H9 (cell line): Measurements from ENCODE around the gene GIT1. TPM values are rescaled to one million over a fixed set of nuclear protein-coding genes. Genes with fewer than 3 reads are reported as not detected.

Source experiments
- DNase-seq: peaks from one replicate; pipeline ENCODE4 v3.0.0-alpha.2; 2017
- H2AFZ ChIP-seq: one replicate; pipeline ENCODE4 v1.6.1; 2013; ENCODE audit warnings: mild to moderate bottlenecking, low read length, control low read depth, moderate library complexity
- H2AK5ac ChIP-seq: 2 replicates; pipeline ENCODE4 v1.6.1; 2013; ENCODE audit warnings: low read length, control low read depth, mixed read lengths; ENCODE audit not compliant: insufficient read length
- H2BK120ac ChIP-seq: one replicate; pipeline ENCODE4 v1.6.1; 2013; ENCODE audit warnings: low read depth, mild to moderate bottlenecking, low read length, control low read depth, inconsistent platforms; ENCODE audit not compliant: poor library complexity, severe bottlenecking
- H2BK12ac ChIP-seq: 2 replicates; pipeline ENCODE4 v1.6.1; 2013; ENCODE audit warnings: low read length, control low read depth, mixed read lengths, low read depth; ENCODE audit not compliant: insufficient read length
- H2BK15ac ChIP-seq: 2 replicates; pipeline ENCODE4 v1.6.1; 2013; ENCODE audit warnings: low read depth, low read length, control low read depth
- H2BK20ac ChIP-seq: one replicate; pipeline ENCODE4 v1.6.1; 2013; ENCODE audit warnings: low read depth, mild to moderate bottlenecking, low read length, control low read depth, inconsistent platforms; ENCODE audit not compliant: poor library complexity, severe bottlenecking
- H2BK5ac ChIP-seq: 2 replicates; pipeline ENCODE4 v1.6.1; 2013; ENCODE audit warnings: low read length, control low read depth, mixed read lengths; ENCODE audit not compliant: insufficient read length
- H3K14ac ChIP-seq: 2 replicates; pipeline ENCODE4 v1.6.1; 2013; ENCODE audit warnings: low read length, control low read depth; ENCODE audit not compliant: insufficient read depth
- H3K18ac ChIP-seq: 2 replicates; pipeline ENCODE4 v1.6.1; 2013; ENCODE audit warnings: low read depth, mild to moderate bottlenecking, mixed read lengths, low read length, control low read depth; ENCODE audit not compliant: insufficient read length
- H3K23ac ChIP-seq: 2 replicates; pipeline ENCODE4 v1.6.1; 2013; ENCODE audit warnings: low read length, control low read depth, mixed read lengths, low read depth; ENCODE audit not compliant: insufficient read length
- H3K23me2 ChIP-seq: 2 replicates; pipeline ENCODE4 v1.6.1; 2013; ENCODE audit warnings: low read depth, mild to moderate bottlenecking, mixed read lengths, low read length, control low read depth; ENCODE audit not compliant: insufficient read length, poor library complexity, severe bottlenecking
- H3K27ac ChIP-seq: 2 replicates; pipeline ENCODE4 v1.5.1; 2013; ENCODE audit warnings: low read length, control low read depth, mixed read lengths, low read depth; ENCODE audit not compliant: insufficient read length
- H3K27me3 ChIP-seq: 2 replicates; pipeline ENCODE4 v1.6.1; 2013; ENCODE audit warnings: low read length, control low read depth, inconsistent platforms; ENCODE audit not compliant: insufficient read depth
- H3K4ac ChIP-seq: 2 replicates; pipeline ENCODE4 v1.6.1; 2013; ENCODE audit warnings: low read depth, mild to moderate bottlenecking, control low read depth, inconsistent platforms, low read length, moderate library complexity
- H3K4me1 ChIP-seq: 2 replicates; pipeline ENCODE4 v1.6.1; 2013; ENCODE audit warnings: low read length, control low read depth, inconsistent platforms; ENCODE audit not compliant: insufficient read depth
- H3K4me2 ChIP-seq: 2 replicates; pipeline ENCODE4 v1.6.1; 2013; ENCODE audit warnings: low read length, control low read depth, mixed read lengths; ENCODE audit not compliant: insufficient read length, insufficient read depth
- H3K56ac ChIP-seq: 2 replicates; pipeline ENCODE4 v1.6.1; 2013; ENCODE audit warnings: low read depth, mild to moderate bottlenecking, mixed read lengths, low read length, control low read depth; ENCODE audit not compliant: insufficient read length
- H3K79me1 ChIP-seq: 2 replicates; pipeline ENCODE4 v1.6.1; 2013; ENCODE audit warnings: low read depth, mild to moderate bottlenecking, moderate library complexity, low read length, control low read depth, inconsistent platforms; ENCODE audit not compliant: insufficient read depth, poor library complexity, severe bottlenecking
- H3K79me2 ChIP-seq: 2 replicates; pipeline ENCODE4 v1.6.1; 2013; ENCODE audit warnings: low read length, control low read depth, inconsistent platforms; ENCODE audit not compliant: insufficient read depth
- H3K9ac ChIP-seq: 2 replicates; pipeline ENCODE4 v1.6.1; 2013; ENCODE audit warnings: low read length, control low read depth, mixed read lengths; ENCODE audit not compliant: insufficient read length; ENCODE audit errors: extremely low read depth
- H3K9me3 ChIP-seq: one replicate; pipeline ENCODE4 v1.6.1; 2013; ENCODE audit warnings: low read depth, low read length, inconsistent platforms; ENCODE audit not compliant: control insufficient read depth
- H3T11ph ChIP-seq: one replicate; pipeline ENCODE4 v1.6.1; 2013; ENCODE audit warnings: mild to moderate bottlenecking, low read length, control low read depth, inconsistent platforms
- H4K20me1 ChIP-seq: one replicate; pipeline ENCODE4 v1.6.1; 2013; ENCODE audit not compliant: control insufficient read depth, insufficient read length, insufficient read depth
- H4K5ac ChIP-seq: 2 replicates; pipeline ENCODE4 v1.6.1; 2013; ENCODE audit warnings: low read depth, mild to moderate bottlenecking, mixed read lengths, low read length, control low read depth; ENCODE audit not compliant: insufficient read length
- H4K8ac ChIP-seq: replicated peaks from 2 replicates; pipeline ENCODE4 v1.6.1; 2013; ENCODE audit warnings: low read length, control low read depth, mixed read lengths, low read depth; ENCODE audit not compliant: insufficient read length
- H4K91ac ChIP-seq: 2 replicates; pipeline ENCODE4 v1.6.1; 2013; ENCODE audit warnings: low read depth, mild to moderate bottlenecking, moderate library complexity, mixed read lengths, low read length, control low read depth; ENCODE audit not compliant: insufficient read length
- H3K27ac Mint-ChIP-seq, 3 experiments: 2 replicates in 2 of 3; 3 replicates in 1 of 3; pipeline ENCODE4 v1.8.0; 2020 to 2021; ENCODE audit warnings: mixed read lengths in 3 of 3, mild to moderate bottlenecking in 1 of 3, moderate library complexity in 1 of 3
- H3K27me3 Mint-ChIP-seq: 2 replicates; pipeline ENCODE4 v1.8.0; 2021; ENCODE audit warnings: low read depth, mild to moderate bottlenecking, moderate library complexity, mixed read lengths
- H3K36me3 Mint-ChIP-seq, 3 experiments: 2 replicates in 2 of 3; 3 replicates in 1 of 3; pipeline ENCODE4 v1.8.0; 2020 to 2021; ENCODE audit warnings: low read depth in 3 of 3, mixed read lengths in 3 of 3; ENCODE audit not compliant: insufficient read depth in 1 of 3
- H3K4me1 Mint-ChIP-seq, 2 experiments: 2 replicates each; pipeline ENCODE4 v1.8.0; 2020; ENCODE audit warnings: mixed read lengths in 2 of 2
- H3K4me3 Mint-ChIP-seq, 2 experiments: 2 replicates in 1 of 2; 3 replicates in 1 of 2; pipeline ENCODE4 v1.8.0; 2020 to 2021; ENCODE audit warnings: mild to moderate bottlenecking in 2 of 2, mixed read lengths in 2 of 2, moderate library complexity in 1 of 2
- H3K9me3 Mint-ChIP-seq, 2 experiments: 2 replicates in 1 of 2; 3 replicates in 1 of 2; pipeline ENCODE4 v1.8.0; 2020; ENCODE audit warnings: mild to moderate bottlenecking in 2 of 2, mixed read lengths in 2 of 2, moderate library complexity in 1 of 2
- WGBS: extraction: QIAGEN DNeasy Blood & Tissue Kit; methylation state at CpG from one replicate; pipeline ENCODE4 v1.1.7; 2013; ENCODE audit warnings: missing lambda C conversion rate, low lambda C conversion rate, mixed read lengths; ENCODE audit not compliant: insufficient read length; ENCODE audit errors: extremely low coverage; 5-methylcytosine and 5-hydroxymethylcytosine counted together
- total RNA-seq: library from RNA; stranded (reverse); gene quantifications from 2 replicates; pipeline ENCODE4 v1.2.1, GENCODE V29; 2021
- TF ChIP-seq, protein P1 (sequence below): fragments of 200-600 bp; sonication (generic); conservative IDR thresholded peaks from 3 replicates; pipeline ENCODE4 v1.8.0; 2021; ENCODE audit warnings: antibody characterized with exemption, mild to moderate bottlenecking

GIT1 gene
- total RNA-seq, 1 experiment from 2014 or later = 47.4 TPM

DNA sequence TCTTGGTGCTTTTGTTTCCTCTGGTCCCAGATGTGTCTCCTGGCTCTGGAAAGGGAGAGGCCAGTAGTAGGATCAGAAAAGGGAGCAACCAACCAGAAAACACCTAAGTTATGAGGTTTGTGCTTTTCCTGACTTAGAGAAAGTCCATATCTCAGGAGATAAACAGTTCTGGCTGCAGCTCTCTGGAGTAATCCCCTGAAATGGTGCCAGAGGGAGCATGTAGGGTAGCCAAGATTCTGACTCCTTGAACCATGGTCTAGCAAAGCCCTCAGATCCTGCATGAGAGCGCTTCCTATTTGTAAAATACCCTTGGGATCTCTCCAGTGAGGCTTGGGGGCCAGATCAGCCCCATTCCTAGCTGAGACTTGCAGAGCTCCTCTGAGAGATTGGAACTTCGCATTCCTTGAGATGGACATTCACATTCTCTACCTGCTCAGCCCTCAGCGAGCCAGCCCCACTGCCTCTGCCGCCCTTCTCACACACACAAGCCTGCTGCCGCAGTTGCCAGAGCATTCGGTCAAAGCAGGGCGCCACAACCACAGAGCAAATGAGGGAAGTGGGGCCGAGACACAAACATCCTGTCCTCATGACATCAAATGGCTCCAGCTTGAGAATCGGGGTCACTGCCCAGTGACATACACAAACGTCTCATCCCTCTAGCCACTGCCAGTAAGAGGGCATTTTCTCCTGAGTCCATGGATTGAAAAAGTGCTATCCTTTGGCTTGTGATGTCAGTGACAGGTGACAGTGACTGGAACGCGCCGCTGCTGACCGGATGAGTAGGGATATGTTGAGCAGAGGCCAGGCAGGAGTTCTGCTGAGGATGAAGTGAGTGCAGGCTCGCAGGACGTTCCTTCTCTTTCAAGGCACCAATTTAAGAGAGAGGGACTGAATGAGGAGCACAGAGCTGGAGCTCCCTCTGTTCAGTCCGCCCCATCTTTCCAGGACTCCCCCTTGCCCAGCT, 27.6 kb downstream of the GIT1 start:
- H3T11ph ChIP-seq = no peak overlapping the region
- Mint-ChIP-seq H3K27me3 (peaks cover 35% of the 10 kb centered on the region), H3K36me3 (no peaks in the 10 kb centered on the region; a peak in 1 of 7 replicates), H3K27ac (no peak overlapping the region; a peak in 1 of 7 replicates), H3K4me1 (peaks cover 5 to 8% of the 10 kb centered on the region in 2 experiments), H3K4me3 (no peak overlapping the region), H3K9me3 (no peaks in the 10 kb centered on the region)
- no peak overlapping the region for H4K5ac ChIP-seq
- H2AK5ac ChIP-seq = no peak overlapping the region
- H4K91ac ChIP-seq = no peak overlapping the region
- H2BK120ac ChIP-seq = no peak overlapping the region
- no peak overlapping the region for H2BK5ac ChIP-seq
- H3K79me2 ChIP-seq = no peaks in the 10 kb centered on the region
- H3K4me2 ChIP-seq = no peak overlapping the region
- no peak overlapping the region for H4K8ac ChIP-seq
- H3K14ac ChIP-seq = no peak overlapping the region
- DNase-seq = peak; percentile 33
- H2BK20ac ChIP-seq = no peak overlapping the region
- H3K9ac ChIP-seq = no peak overlapping the region
- H3K23ac ChIP-seq = no peak overlapping the region
- H2AFZ ChIP-seq = no peak overlapping the region
- H3K18ac ChIP-seq = no peak overlapping the region
- no CpG with 5 or more reads among the region's 17 CpGs for WGBS
- no peaks in the 10 kb centered on the region for H3K9me3 ChIP-seq
- H2BK15ac ChIP-seq = no peak overlapping the region
- H3K23me2 ChIP-seq = no peaks in the 10 kb centered on the region
- no peaks in the 10 kb centered on the region for H3K4me1 ChIP-seq
- no peak overlapping the region for H3K27ac ChIP-seq
- H3K56ac ChIP-seq = no peak overlapping the region
- peaks cover 8% of the 10 kb centered on the region; the same call in 1 of the 2 replicates for H3K27me3 ChIP-seq
- H4K20me1 ChIP-seq = no peaks in the 10 kb centered on the region
- H2BK12ac ChIP-seq = no peak overlapping the region
- TF ChIP-seq, protein P1, sequence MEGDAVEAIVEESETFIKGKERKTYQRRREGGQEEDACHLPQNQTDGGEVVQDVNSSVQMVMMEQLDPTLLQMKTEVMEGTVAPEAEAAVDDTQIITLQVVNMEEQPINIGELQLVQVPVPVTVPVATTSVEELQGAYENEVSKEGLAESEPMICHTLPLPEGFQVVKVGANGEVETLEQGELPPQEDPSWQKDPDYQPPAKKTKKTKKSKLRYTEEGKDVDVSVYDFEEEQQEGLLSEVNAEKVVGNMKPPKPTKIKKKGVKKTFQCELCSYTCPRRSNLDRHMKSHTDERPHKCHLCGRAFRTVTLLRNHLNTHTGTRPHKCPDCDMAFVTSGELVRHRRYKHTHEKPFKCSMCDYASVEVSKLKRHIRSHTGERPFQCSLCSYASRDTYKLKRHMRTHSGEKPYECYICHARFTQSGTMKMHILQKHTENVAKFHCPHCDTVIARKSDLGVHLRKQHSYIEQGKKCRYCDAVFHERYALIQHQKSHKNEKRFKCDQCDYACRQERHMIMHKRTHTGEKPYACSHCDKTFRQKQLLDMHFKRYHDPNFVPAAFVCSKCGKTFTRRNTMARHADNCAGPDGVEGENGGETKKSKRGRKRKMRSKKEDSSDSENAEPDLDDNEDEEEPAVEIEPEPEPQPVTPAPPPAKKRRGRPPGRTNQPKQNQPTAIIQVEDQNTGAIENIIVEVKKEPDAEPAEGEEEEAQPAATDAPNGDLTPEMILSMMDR = no peak
- H3K4ac ChIP-seq = no peak overlapping the region
- H3K79me1 ChIP-seq = no peaks in the 10 kb centered on the region
